ENCODE measurements around the gene CTBP2.
A peak's percentile ranks its signal among the peaks of the same experiment; 100 is the strongest.

The CTBP2 gene

DNA sequence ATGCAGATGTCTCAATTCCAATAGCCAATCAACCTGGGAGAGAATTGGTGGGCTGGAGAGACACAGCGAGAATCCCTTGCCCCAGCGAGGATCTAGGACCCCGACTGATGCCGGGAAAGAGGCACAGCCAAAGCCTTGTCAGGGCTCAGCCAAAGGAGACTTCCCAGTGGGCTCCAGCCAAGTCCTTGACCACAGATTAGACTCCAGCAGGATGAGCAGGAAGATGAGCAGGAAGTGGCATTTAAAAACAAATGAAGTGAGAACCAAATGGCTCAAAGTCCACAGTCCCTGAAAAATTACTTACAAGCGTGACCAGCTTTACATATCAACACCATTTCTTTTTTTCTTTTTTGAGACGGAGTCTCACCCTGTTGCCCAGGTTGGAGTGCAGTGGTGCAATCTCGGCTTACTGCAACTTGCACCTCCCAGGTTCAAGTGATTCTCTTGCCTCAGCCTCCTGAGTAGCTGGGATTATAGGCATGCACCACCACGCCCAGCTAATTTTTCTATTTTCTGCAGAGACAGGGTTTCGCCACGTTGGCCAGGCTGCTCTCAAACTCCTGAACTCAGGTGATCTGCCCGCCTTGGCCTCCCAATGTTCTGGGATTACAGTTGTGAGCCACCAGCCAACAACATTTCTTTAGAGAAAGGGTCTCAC lies 40.2 kb downstream of the CTBP2 start:
- DNase-seq (ENCODE audit: low spot score): no peak
- H3K27ac ChIP-seq: no peak overlapping the region

DNA sequence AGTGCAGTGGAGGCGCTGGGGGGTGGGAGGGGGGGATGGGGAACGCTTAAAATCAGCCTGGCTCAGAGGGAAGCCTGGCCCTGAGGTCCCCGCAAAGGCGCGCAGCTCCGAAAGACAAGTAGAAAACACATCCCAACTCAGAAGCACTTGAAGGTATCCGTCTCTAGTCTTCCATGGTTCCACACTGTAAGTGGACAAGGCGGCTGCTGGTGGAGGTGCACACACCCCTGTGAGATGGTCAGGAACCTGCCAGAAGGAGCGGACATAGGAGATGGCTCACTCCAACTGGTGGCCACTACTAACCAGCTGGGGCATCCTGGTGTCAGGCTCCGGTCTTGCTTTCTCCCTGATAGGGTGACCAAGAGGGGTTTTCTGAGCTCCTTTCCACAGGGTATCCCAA lies 41.7 kb downstream of the CTBP2 start:
- TF ChIP-seq, protein P1, sequence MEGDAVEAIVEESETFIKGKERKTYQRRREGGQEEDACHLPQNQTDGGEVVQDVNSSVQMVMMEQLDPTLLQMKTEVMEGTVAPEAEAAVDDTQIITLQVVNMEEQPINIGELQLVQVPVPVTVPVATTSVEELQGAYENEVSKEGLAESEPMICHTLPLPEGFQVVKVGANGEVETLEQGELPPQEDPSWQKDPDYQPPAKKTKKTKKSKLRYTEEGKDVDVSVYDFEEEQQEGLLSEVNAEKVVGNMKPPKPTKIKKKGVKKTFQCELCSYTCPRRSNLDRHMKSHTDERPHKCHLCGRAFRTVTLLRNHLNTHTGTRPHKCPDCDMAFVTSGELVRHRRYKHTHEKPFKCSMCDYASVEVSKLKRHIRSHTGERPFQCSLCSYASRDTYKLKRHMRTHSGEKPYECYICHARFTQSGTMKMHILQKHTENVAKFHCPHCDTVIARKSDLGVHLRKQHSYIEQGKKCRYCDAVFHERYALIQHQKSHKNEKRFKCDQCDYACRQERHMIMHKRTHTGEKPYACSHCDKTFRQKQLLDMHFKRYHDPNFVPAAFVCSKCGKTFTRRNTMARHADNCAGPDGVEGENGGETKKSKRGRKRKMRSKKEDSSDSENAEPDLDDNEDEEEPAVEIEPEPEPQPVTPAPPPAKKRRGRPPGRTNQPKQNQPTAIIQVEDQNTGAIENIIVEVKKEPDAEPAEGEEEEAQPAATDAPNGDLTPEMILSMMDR (IDR thresholded peaks at IDR 0.05): no peak
- DNase-seq (ENCODE audit: low spot score): no peak
- peak overlapping the region; percentile 77 to 89 for H3K27ac ChIP-seq
- peak overlapping the region; percentile 49 for H3K4me3 ChIP-seq

More for the DNA sequence above, 40.2 kb downstream of the CTBP2 start:
- TF ChIP-seq, protein P1 (IDR thresholded peaks at IDR 0.05): no peak
- H3K4me3 ChIP-seq: no peak overlapping the region

DNA sequence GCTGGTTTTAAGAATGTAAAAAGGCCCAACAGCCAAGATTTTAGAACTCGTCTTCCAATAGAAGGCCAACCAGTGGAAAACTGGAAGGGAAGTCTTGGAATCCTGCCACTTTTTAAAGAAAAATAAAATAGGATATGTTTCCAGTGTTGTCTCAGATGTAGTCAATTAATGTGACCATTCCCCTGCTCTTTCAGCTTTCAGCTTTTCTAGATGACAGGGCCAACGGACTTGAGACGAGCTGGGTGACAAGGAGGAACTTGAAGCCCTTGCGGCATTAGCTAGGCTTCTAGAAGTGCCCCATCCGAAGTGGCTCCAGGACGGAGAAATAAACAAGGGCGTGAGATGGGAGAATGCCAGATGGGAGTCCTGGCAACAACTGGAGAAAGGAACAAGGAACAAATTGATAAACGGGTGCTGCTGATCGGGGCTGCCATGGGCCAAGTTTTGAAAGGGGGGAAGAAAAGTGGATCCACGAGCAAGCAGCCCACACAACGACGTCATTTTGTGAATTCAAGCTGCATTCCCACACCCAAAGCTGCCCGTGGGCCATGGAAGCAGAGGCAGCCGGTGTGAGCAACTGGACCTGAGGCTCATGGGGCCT lies 42.3 kb downstream of the CTBP2 start:
- TF ChIP-seq, protein P1 (IDR thresholded peaks at IDR 0.05): no peak
- no peak for DNase-seq (ENCODE audit: low spot score)
- peak overlapping the region; percentile 49 for H3K4me3 ChIP-seq
- H3K27ac ChIP-seq: peak overlapping the region; percentile 77 to 89

DNA sequence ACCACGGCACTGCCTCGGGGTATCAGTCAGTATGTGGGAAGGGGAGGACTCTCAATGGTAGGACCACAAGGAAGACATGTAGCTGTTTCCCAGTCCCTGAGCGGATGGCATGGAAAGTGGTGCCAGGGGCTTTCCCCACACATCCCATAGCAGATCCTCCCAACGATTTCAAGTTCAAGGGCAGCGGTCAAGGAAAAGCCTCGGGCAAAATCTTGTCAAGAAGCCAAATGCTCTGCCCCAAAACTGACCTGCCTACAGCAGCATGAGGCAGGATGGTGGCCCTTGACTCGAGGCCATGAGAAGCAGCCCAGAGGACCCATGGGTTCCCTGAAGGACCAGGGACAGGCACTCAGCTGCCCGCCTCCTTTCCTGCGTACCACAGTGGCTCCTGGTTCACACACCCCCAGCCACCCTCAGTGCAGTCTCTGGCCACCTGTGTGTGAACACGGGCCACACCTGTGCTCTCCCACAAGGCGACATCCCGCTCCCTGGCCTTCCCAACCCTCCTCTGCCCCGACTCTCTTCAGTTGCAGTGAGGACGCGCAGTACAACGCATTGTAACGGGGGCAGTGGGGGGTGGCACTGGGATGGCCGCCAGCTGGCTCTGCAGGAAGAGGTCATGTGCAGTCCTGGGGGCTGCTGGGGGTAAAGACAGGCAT lies 43.6 kb downstream of the CTBP2 start:
- no peak for DNase-seq (ENCODE audit: low spot score)
- Histone ChIP-seq H3K27ac (peak overlapping the region in 1 of 2 donors; percentile 89), H3K4me3 (no peak overlapping the region)
- TF ChIP-seq, protein P1 (IDR thresholded peaks at IDR 0.05): no peak

DNA sequence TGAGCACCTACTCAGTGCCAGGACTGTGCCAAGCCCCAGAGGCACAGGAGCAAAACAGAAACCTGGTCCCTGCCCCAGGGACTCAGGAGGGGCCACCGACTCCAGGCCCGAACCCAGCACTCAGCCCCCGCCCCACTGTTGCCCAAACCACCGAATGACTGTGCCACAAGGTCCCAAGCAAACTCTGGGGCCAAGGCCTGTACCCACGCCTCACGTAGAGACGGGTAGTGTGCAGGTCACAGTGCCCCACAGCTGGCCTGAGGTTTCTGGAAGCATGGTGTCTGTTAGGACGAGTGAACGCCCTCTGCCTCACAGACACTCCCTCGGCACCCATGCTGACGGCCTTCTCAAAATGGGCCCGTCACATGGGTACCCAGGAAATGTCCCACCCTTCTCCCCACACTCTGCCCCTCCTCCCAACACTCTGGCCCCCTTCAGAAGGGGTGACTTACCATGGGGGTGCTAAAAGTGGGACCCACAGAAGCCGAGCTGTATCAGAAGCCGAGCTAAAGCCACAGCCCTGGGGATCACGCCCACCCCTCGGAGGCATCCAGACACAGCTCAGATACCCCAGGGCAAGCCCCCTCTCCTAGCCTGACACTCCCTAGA lies 44.2 kb downstream of the CTBP2 start:
- H3K27ac ChIP-seq: no peak overlapping the region

DNA sequence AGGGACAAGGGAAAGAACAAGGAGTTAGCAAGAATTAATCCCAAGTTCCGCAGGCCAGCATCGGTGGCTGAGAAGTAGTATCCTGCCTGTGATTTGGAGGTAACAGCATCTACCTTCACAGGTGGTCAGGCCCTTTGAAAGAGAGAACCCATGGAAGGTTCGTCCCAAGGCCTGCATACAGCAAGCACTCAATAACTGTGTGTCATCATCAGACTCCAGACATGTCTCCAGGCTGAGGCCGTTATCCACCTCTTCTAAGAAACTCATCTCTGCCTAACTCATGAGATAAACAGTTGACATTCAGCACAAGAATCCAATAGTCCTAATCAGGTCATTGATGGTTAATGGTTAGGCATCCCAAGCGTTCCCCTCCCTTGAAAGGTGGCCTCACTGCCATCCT lies 45.0 kb downstream of the CTBP2 start:
- TF ChIP-seq, protein P1 (IDR thresholded peaks at IDR 0.05): no peak
- no peak for DNase-seq (ENCODE audit: low spot score)
- H3K27ac ChIP-seq: no peak overlapping the region

More for the DNA sequence above, 44.2 kb downstream of the CTBP2 start:
- TF ChIP-seq, protein P1 (IDR thresholded peaks at IDR 0.05): no peak
- no peak for DNase-seq (ENCODE audit: low spot score)
- no peak overlapping the region for H3K4me3 ChIP-seq

More for the DNA sequence above, 45.0 kb downstream of the CTBP2 start:
- no peak overlapping the region for H3K4me3 ChIP-seq

Measured in coronary artery (tissue), 2 donors.